ENCODE measurements around the gene TMEM145. TPM values are rescaled to one million over a fixed set of nuclear protein-coding genes. Genes with fewer than 3 reads are reported as not detected.
A peak's percentile ranks its signal among the peaks of the same experiment; 100 is the strongest.
"Not testable (repeated sequence)": the region's sequence is repeated elsewhere in the genome, so short reads cannot be mapped to it uniquely, and the experiment has no call there.

Gene TMEM145
- 2.8 TPM for polyA plus RNA-seq (2012; ENCODE audit: insufficient read depth, insufficient read length)

DNA sequence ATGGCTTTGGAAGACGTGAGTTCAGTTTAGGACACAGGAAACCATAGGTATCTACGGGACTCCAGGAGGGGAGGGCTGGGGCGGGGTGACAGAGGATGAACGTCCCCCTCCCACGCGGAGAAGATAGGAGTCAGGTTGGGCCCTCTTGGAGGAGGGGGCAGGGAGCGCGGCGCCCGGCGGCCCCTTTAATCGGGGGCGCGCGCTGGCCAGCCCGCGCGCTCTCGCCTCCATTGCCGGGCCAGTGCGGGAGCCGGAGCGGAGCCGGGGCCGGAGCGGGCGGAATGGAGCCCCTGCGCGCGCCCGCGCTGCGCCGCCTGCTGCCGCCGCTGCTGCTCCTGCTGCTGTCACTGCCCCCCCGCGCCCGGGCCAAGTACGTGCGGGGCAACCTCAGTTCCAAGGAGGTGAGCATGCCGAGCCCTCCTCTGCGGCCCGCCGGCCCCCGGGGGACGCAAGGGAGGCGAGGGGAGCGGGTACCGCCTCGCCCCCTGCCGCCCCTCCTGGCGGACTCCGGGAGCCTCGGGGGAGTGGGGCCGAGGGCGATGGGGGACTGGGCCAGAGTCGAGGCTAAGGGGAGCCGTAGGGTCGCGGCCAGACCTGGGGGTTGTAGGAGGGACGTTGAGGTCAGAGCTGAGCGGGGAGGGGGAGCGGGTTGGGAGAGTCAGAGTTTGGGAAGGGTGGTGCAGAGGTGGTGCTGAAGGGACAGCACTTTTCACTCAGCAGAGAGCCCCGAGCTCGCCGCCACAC is at the start of gene TMEM145:
TMEM145 (plus strand) TSS at position 214 of the 744 bp plus-strand sequence; CDS start at position 282, 68 bp downstream.
- DNase-seq (ENCODE audit: low read depth, low spot score): no peak
- peak within 1 kb of the TSS; percentile 51 for H3K4me3 ChIP-seq (ENCODE audit: low read length)

DNA sequence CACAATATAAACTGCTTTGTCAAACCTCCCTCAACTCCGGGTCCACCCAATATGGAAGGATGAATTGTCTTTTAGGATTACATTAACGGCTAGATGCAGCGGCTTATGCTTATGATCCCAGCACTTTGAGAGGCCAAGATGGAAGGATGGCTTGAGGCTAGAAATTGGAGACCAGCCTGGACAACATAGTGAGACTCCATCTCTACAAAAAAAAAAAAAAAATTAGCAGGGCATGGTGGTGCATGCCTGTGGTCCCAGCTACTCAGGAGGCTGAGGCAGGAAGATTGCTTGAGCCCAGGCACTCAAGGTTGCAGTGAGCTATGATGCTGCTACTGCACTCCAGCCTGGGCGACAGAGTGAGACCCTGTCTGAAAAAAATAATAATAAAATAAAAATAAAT is 47.0 kb upstream of the TMEM145 start:
- H3K4me3 ChIP-seq (ENCODE audit: low read length); DNase-seq (ENCODE audit: low read depth, low spot score): not testable (repeated sequence)

GRCh38 chr19:42266928-42267603 is 46.0 kb upstream of the TMEM145 start:
- not testable (repeated sequence) for H3K4me3 ChIP-seq (ENCODE audit: low read length); DNase-seq (ENCODE audit: low read depth, low spot score)

DNA sequence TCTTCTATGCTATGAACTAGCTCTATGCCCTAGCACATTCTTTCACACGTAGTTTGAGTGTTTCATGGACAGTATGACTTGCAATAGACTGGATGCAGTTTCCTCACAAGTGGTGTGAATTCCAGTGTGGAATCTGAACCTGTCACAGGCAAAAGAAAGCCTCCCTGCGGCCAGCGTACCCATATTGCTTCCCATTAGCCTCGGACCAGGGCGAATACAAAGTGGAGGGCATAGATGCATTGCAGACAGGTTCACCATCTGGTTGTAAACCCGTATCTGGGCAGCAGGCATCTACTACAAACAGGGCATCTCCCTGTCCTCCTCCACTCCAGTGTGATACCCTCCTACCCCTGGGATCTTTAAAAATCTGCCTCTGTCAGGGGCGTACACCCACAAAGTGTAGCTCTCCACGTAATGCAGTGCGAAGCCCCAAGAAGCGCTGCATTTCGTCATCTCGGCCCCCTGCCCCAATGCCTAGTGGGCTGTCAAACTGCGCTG is 45.4 kb upstream of the TMEM145 start:
- no peak for DNase-seq (ENCODE audit: low read depth, low spot score)
- H3K4me3 ChIP-seq (ENCODE audit: low read length): peak overlapping the region; percentile 53

DNA sequence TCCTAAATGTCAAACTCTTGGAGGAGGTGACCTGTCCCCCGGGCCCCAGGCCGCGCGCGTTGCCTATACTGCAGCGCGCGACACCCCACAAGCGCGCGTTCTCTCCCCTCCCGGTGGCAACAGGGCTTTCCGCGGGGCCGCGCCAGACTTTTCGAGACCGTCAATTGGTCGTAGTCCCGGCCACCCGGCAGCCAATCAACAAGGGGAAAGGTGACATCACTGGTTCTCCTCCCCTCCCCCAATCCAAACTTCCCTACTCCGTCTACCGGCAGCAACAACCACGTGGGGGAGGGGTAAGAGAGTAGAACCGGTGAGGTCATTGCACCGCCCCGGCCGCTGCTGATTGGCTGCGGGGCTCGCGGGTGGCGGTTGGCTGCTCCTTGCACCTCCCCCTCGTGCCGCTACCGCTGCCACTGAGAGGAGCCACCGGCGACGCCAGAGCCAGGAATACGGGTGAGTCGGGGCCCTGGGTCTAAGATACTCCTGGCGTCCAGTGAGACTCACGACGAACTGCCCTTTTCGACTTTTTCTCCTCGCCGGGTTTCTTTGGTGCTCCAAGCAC is 44.9 kb upstream of the TMEM145 start:
- DNase-seq (ENCODE audit: low read depth, low spot score): peak; percentile 100
- H3K4me3 ChIP-seq (ENCODE audit: low read length): peak overlapping the region; percentile 53

- peak; percentile 100 for DNase-seq (ENCODE audit: low read depth, low spot score)
- peak within 1 kb of the TSS; percentile 53 for H3K4me3 ChIP-seq (ENCODE audit: low read length)
Measured at GRCh38 chr19:42268704-42269477, 44.2 kb upstream of the TMEM145 start, which contains the start of gene CIC. TSS of gene CIC (plus strand) at chr19:42269252. CDS start at chr19:42271784, 2,532 bp downstream.

GRCh38 chr19:42269478-42270345 is 43.4 kb upstream of the TMEM145 start:
- peak overlapping the region; percentile 53 for H3K4me3 ChIP-seq (ENCODE audit: low read length)
- DNase-seq (ENCODE audit: low read depth, low spot score): no peak

GRCh38 chr19:42270346-42271044 is 42.6 kb upstream of the TMEM145 start:
- peak overlapping the region; percentile 53 for H3K4me3 ChIP-seq (ENCODE audit: low read length)
- no peak for DNase-seq (ENCODE audit: low read depth, low spot score)

DNA sequence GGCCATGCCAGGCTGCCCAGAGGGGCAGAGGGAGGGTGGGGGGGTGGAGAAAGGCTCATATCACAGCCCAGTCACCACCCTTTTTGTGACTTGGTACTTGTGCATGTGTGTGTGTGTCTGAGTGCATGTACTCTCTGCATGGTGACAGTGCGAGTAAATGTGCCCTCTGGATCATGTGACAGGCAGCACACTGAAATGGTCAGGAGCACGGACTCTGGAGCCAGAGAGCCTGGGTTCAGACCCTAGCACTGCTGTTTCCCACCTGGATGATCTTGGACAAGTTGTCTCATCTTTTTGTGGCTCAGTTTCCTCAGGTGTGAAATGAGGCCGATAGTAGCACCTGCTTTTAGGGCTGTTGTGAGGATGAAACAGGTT is 42.1 kb upstream of the TMEM145 start:
- H3K4me3 ChIP-seq (ENCODE audit: low read length): peak overlapping the region; percentile 53

GRCh38 chr19:42271861-42272534 is 41.1 kb upstream of the TMEM145 start:
- no peak for DNase-seq (ENCODE audit: low read depth, low spot score)

More for the DNA sequence above, 42.1 kb upstream of the TMEM145 start:
- no peak for DNase-seq (ENCODE audit: low read depth, low spot score)

GRCh38 chr19:42272535-42272897 is 40.6 kb upstream of the TMEM145 start:
- no peak overlapping the region for H3K4me3 ChIP-seq (ENCODE audit: low read length)
- no peak for DNase-seq (ENCODE audit: low read depth, low spot score)

More at GRCh38 chr19:42271861-42272534, 41.1 kb upstream of the TMEM145 start:
- no peak overlapping the region for H3K4me3 ChIP-seq (ENCODE audit: low read length)

GRCh38 chr19:42272989-42273406 is 40.1 kb upstream of the TMEM145 start:
- H3K4me3 ChIP-seq (ENCODE audit: low read length): no peak overlapping the region
- DNase-seq (ENCODE audit: low read depth, low spot score): no peak

DNA sequence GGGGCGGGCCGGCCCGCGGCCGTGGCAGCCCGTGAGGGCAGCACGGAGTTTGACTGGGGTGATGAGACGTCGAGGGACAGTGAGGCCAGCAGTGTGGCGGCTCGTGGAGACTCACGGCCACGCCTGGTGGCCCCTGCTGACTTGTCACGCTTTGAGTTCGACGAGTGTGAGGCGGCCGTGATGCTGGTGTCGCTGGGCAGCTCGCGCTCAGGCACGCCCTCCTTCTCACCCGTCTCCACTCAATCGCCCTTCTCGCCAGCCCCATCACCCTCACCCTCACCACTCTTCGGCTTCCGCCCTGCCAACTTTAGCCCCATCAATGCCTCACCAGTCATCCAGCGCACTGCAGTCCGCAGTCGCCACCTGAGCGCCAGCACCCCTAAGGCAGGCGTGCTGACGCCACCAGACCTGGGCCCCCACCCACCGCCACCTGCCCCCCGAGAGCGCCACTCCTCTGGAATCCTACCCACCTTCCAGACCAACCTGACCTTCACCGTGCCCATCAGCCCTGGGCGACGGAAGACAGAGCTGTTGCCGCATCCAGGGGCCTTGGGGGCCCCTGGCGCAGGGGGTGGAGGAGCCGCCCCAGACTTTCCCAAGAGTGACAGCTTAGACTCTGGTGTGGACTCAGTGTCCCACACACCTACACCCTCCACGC is 39.6 kb upstream of the TMEM145 start:
- DNase-seq (ENCODE audit: low read depth, low spot score): no peak
- no peak overlapping the region for H3K4me3 ChIP-seq (ENCODE audit: low read length)

GRCh38 chr19:42274065-42274682 is 38.9 kb upstream of the TMEM145 start:
- no peak for DNase-seq (ENCODE audit: low read depth, low spot score)
- H3K4me3 ChIP-seq (ENCODE audit: low read length): no peak overlapping the region

- DNase-seq (ENCODE audit: low read depth, low spot score): no peak
- H3K4me3 ChIP-seq (ENCODE audit: low read length): no peak overlapping the region
Measured at GRCh38 chr19:42275103-42275502, 38.0 kb upstream of the TMEM145 start.

- no peak overlapping the region for H3K4me3 ChIP-seq (ENCODE audit: low read length)
- DNase-seq (ENCODE audit: low read depth, low spot score): no peak
Measured at GRCh38 chr19:42275517-42275916, 37.6 kb upstream of the TMEM145 start.

Data from Jurkat, Clone E6-1 (cell line).